ENCODE results near the gene ROR1. TPM values are rescaled to one million over a fixed set of nuclear protein-coding genes. Genes with fewer than 3 reads are reported as not detected.

The ROR1 gene
- total RNA-seq, 1 experiment from 2014 or later, result 56.3 TPM

GRCh38 chr1:63845346-63845745 is 71.5 kb downstream of the ROR1 start:
- H3K36me3 Mint-ChIP-seq, result no peaks in the 10 kb centered on the region
- no peaks in the 10 kb centered on the region for H3K27me3 Mint-ChIP-seq (ENCODE audit: low read depth)
- ATAC-seq, result no peak
- H3K4me1 Mint-ChIP-seq, result peaks cover 94% of the 10 kb centered on the region
- H3K27ac Mint-ChIP-seq, result no peak overlapping the region
- CTCF ChIA-PET, result interaction anchor here (0.6 to 1.0 kb wide), 2 partner anchors 34 to 229 kb away, joined by 3 read pairs; no protein-coding TSS in a partner anchor
- POLR2A ChIA-PET, result interaction anchor here (0.7 kb wide), 1 partner anchor 34 kb away, joined by 6 read pairs; no protein-coding TSS in a partner anchor
- TF ChIP-seq E2F1 (CRISPR knock-in tag; IDR thresholded peaks at IDR 0.05) (no peak), ZNF671 (CRISPR knock-in tag; IDR thresholded peaks at IDR 0.05) (no peak)
- H3K9me3 Mint-ChIP-seq, result no peaks in the 10 kb centered on the region
- DNase-seq (ENCODE audit: low spot score), result no peak
- no peak overlapping the region for H3K4me3 Mint-ChIP-seq

- Mint-ChIP-seq H3K27ac (no peak overlapping the region; the same call in 1 of the 2 replicates), H3K4me1 (peaks cover 89% of the 10 kb centered on the region), H3K36me3 (no peaks in the 10 kb centered on the region), H3K9me3 (no peaks in the 10 kb centered on the region), H3K4me3 (no peak overlapping the region), H3K27me3 (ENCODE audit: low read depth) (no peaks in the 10 kb centered on the region)
- ChIA-PET CTCF (interaction anchor here (0.9 to 1.5 kb wide), 3 partner anchors 21 to 71 kb away, joined by 3 to 4 read pairs (median 3); no protein-coding TSS in a partner anchor), POLR2A (interaction anchor here (1.1 kb wide), 1 partner anchor 317 kb away, joined by 3 read pairs; no protein-coding TSS in a partner anchor)
- no peak for ATAC-seq
- DNase-seq (ENCODE audit: low spot score), result no peak
- no peak for TF ChIP-seq NFE2L1 (CRISPR knock-in tag; IDR thresholded peaks at IDR 0.05)
Observed at GRCh38 chr1:63847308-63847910, 73.6 kb downstream of the ROR1 start.

- POLR2A ChIA-PET, result interaction anchor here (1.1 kb wide), 1 partner anchor 315 kb away, joined by 3 read pairs; no protein-coding TSS in a partner anchor
- CTCF ChIA-PET, result interaction anchor here (1.5 kb wide), 1 partner anchor 66 kb away, joined by 4 read pairs; no protein-coding TSS in a partner anchor
- Mint-ChIP-seq H3K4me3 (no peak overlapping the region), H3K36me3 (no peaks in the 10 kb centered on the region), H3K27ac (no peak overlapping the region), H3K4me1 (peaks cover 83% of the 10 kb centered on the region), H3K9me3 (no peaks in the 10 kb centered on the region), H3K27me3 (ENCODE audit: low read depth) (no peaks in the 10 kb centered on the region)
- TF ChIP-seq TEAD4 (CRISPR knock-in tag; IDR thresholded peaks at IDR 0.05), result no peak
- no peak for TF ChIP-seq FOXP1 (CRISPR knock-in tag; IDR thresholded peaks at IDR 0.05; ENCODE audit: borderline replicate concordance)
- no peak for TF ChIP-seq ATF3 (CRISPR knock-in tag; conservative IDR thresholded peaks at IDR 0.05)
- TF ChIP-seq FOXK1 (CRISPR knock-in tag; IDR thresholded peaks at IDR 0.05), result no peak
- TF ChIP-seq E2F5 (CRISPR knock-in tag; IDR thresholded peaks at IDR 0.05), result no peak
- no peak for TF ChIP-seq ZNF532 (CRISPR knock-in tag; IDR thresholded peaks at IDR 0.05; ENCODE audit: borderline replicate concordance)
- DNase-seq (ENCODE audit: low spot score) (no peak), ATAC-seq (no peak)
Observed at GRCh38 chr1:63848733-63849132, 74.9 kb downstream of the ROR1 start.

GRCh38 chr1:63849149-63849548 is 75.3 kb downstream of the ROR1 start:
- CTCF ChIA-PET, result no interaction called here
- H3K27ac Mint-ChIP-seq, result no peak overlapping the region
- ATAC-seq, result no peak
- H3K4me3 Mint-ChIP-seq, result no peak overlapping the region
- peaks cover 83% of the 10 kb centered on the region for H3K4me1 Mint-ChIP-seq
- POLR2A ChIA-PET, result no interaction called here
- H3K9me3 Mint-ChIP-seq, result no peaks in the 10 kb centered on the region
- no peaks in the 10 kb centered on the region for H3K27me3 Mint-ChIP-seq (ENCODE audit: low read depth)
- H3K36me3 Mint-ChIP-seq, result no peaks in the 10 kb centered on the region
- no peak for DNase-seq (ENCODE audit: low spot score)
- no peak for TF ChIP-seq E2F4 (CRISPR knock-in tag; IDR thresholded peaks at IDR 0.05; ENCODE audit: borderline replicate concordance, low read depth)
- no peak for TF ChIP-seq FOXJ3 (CRISPR knock-in tag; IDR thresholded peaks at IDR 0.05; ENCODE audit: borderline replicate concordance)
- no peak for TF ChIP-seq ZNF532 (CRISPR knock-in tag; IDR thresholded peaks at IDR 0.05; ENCODE audit: borderline replicate concordance)
- TF ChIP-seq NR3C1 (CRISPR knock-in tag; conservative IDR thresholded peaks at IDR 0.05; ENCODE audit: low read depth), result no peak
- no peak for TF ChIP-seq ZNF396 (CRISPR knock-in tag; IDR thresholded peaks at IDR 0.05; ENCODE audit: borderline replicate concordance)
- no peak for TF ChIP-seq NR1H2 (CRISPR knock-in tag; IDR thresholded peaks at IDR 0.05)
